Endothelial cell of umbilical vein (primary cell): Measurements from ENCODE around the gene ERVW-1. TPM values are rescaled to one million over a fixed set of nuclear protein-coding genes. Genes with fewer than 3 reads are reported as not detected.

ENCODE experiments used
- BruUV-seq: library from RNA; stranded (reverse); fragments of 400-500 nt; replicated peaks from 2 replicates; lab custom pipeline; 2021; lab: Mats Ljungman, UMichigan
- CTCF ChIA-PET: fragments of 300-600, 350-600 bp; sonication (Branson Sonifier 250); formaldehyde crosslinking; loops from one replicate; lab custom pipeline; 2021; ENCODE audit warnings: antibody characterized with exemption, inconsistent platforms; lab: Charles Lee
- POLR2A ChIA-PET: fragments of 300-600, 350-600 bp; sonication (Branson Sonifier 250); formaldehyde crosslinking; loops from one replicate; lab custom pipeline; 2021; ENCODE audit warnings: antibody characterized with exemption, inconsistent platforms; lab: Charles Lee
- DNase-seq: peaks from one replicate; pipeline ENCODE4 v3.0.0-alpha.2; 2011; ENCODE audit warnings: low read depth, low spot score
- FAIRE-seq: peaks from 2 replicates; lab custom pipeline; 2011; peaks lifted over from hg19 to GRCh38; lab: Jason Lieb, UNC
- H2AFZ ChIP-seq: 2 replicates; pipeline ENCODE4 v1.6.0; 2012; ENCODE audit warnings: low read depth, low read length, control low read depth, inconsistent platforms
- H3K27ac ChIP-seq: 2 replicates; pipeline ENCODE4 v1.5.1; 2011; ENCODE audit warnings: low read depth, mild to moderate bottlenecking, control low read depth, low read length, moderate library complexity; ENCODE audit not compliant: insufficient read depth
- H3K27me3 ChIP-seq, 2 experiments: 2 replicates each; pipeline versions ENCODE4 v1.6.0 to v1.6.1; 2011; ENCODE audit warnings: low read length in 2 of 2, mixed read lengths in 1 of 2; ENCODE audit not compliant: control insufficient read depth in 2 of 2, insufficient read depth in 2 of 2
- H3K36me3 ChIP-seq, 2 experiments: 2 replicates in 1 of 2; 3 replicates in 1 of 2; pipeline ENCODE4 v1.5.1; 2011; ENCODE audit warnings: low read length in 2 of 2, mild to moderate bottlenecking in 1 of 2, moderate library complexity in 1 of 2; ENCODE audit not compliant: control insufficient read depth in 2 of 2, insufficient read depth in 2 of 2; ENCODE audit errors: extremely low read depth in 1 of 2
- H3K4me1 ChIP-seq: 3 replicates; pipeline ENCODE4 v1.5.1; 2011; ENCODE audit warnings: mild to moderate bottlenecking, low read length; ENCODE audit not compliant: control insufficient read depth, insufficient read depth; ENCODE audit errors: extremely low read depth
- H3K4me2 ChIP-seq: 2 replicates; pipeline ENCODE4 v1.6.1; 2011; ENCODE audit warnings: low read length, control low read depth, mixed read lengths; ENCODE audit not compliant: insufficient read depth
- H3K4me3 ChIP-seq, 3 experiments: fragments of 200-600 bp in 1 of 3; sonication (generic), shearing (Covaris generic) in 1 of 3; replicated peaks in 1 of 3; 2 replicates each; pipeline ENCODE4 v1.5.1; 2011 to 2016; ENCODE audit warnings: control low read depth in 3 of 3, low read length in 3 of 3, mild to moderate bottlenecking in 2 of 3, inconsistent platforms in 1 of 3, low read depth in 1 of 3, moderate library complexity in 1 of 3; ENCODE audit not compliant: insufficient read depth in 1 of 3
- H3K79me2 ChIP-seq: 2 replicates; pipeline ENCODE4 v1.6.0; 2012; ENCODE audit warnings: low read length, inconsistent platforms; ENCODE audit not compliant: control insufficient read depth, insufficient read depth
- H3K9ac ChIP-seq: replicated peaks from 2 replicates; pipeline ENCODE3; 2011; ENCODE audit warnings: low read length, control low read depth; ENCODE audit not compliant: insufficient read depth; ENCODE audit errors: extremely low read depth
- H3K9me1 ChIP-seq: replicated peaks from 3 replicates; pipeline ENCODE4 v1.6.0; 2011; ENCODE audit warnings: mild to moderate bottlenecking, low read length; ENCODE audit not compliant: control insufficient read depth, insufficient read depth; ENCODE audit errors: extremely low read depth
- H3K9me3 ChIP-seq: replicated peaks from 2 replicates; pipeline ENCODE4 v1.5.1; 2012; ENCODE audit warnings: low read length, inconsistent platforms; ENCODE audit not compliant: control insufficient read depth, insufficient read depth
- H4K20me1 ChIP-seq: replicated peaks from 2 replicates; pipeline ENCODE3; 2011; ENCODE audit warnings: mild to moderate bottlenecking, low read length; ENCODE audit not compliant: control insufficient read depth, insufficient read depth; ENCODE audit errors: extremely low read depth
- CTCF ChIP-seq, 2 donors: IDR thresholded peaks; 1 replicate in 1 of 2; 2 replicates in 1 of 2; pipeline ENCODE4 v1.5.1; 2011; ENCODE audit warnings: low read length in 2 of 2, mild to moderate bottlenecking in 2 of 2, moderate library complexity in 2 of 2, control low read depth in 1 of 2, inconsistent platforms in 1 of 2, low read depth in 1 of 2; ENCODE audit not compliant: insufficient read depth in 1 of 2; ENCODE audit errors: extremely low read depth in 1 of 2
- MAX ChIP-seq: IDR thresholded peaks from 2 replicates; pipeline ENCODE4 v1.6.1; 2011; ENCODE audit not compliant: insufficient read depth, insufficient read length
- dilution Hi-C: fragments of 300-500 bp; cut with MboI; formaldehyde crosslinking; loops from one replicate; pipeline ENCODE4 v1.15.0; 2019; ENCODE audit warnings: low sequenced_read_pairs; ENCODE audit not compliant: extremely low pct_ligation_motif_present
- intact Hi-C: fragments of 100-400 bp; cut with micrococcal nuclease; formaldehyde crosslinking; loops from one replicate; pipeline ENCODE4 v1.10.0; 2022
- polyA plus RNA-seq, 4 experiments: library from polyadenylated mRNA; depleted of rRNA in 3 of 4; stranded (reverse) in 3 of 4; unstranded in 1 of 4; fragments of >200 nt; gene quantifications; 2 replicates each; pipeline versions ENCODE4 v1.2.1 to v1.2.3, GENCODE V29; 2011 to 2012; ENCODE audit warnings: missing spikeins in 1 of 4
- total RNA-seq: library from RNA; stranded (reverse); gene quantifications from 2 replicates; pipeline ENCODE4 v1.2.3, GENCODE V29; 2021

Gene ERVW-1
- total and polyA plus RNA-seq, 2 donors (not counting 3 experiments of a cell fraction or from before 2014, with no cell fraction given), result not detected

- Histone ChIP-seq H3K36me3 (peaks cover 0 to 9% of the 10 kb centered on the region in 2 experiments), H3K4me3 (peak overlapping the region; percentile 92 to 98 (median 95)), H3K4me1 (peaks cover 10% of the 10 kb centered on the region), H3K79me2 (peaks cover 12% of the 10 kb centered on the region), H3K9me3 (no peaks in the 10 kb centered on the region), H3K27ac (peak overlapping the region; percentile 85), H3K9ac (peak overlapping the region; percentile 96), H3K27me3 (no peaks in the 10 kb centered on the region), H2AFZ (peak overlapping the region; percentile 95), H3K4me2 (peak overlapping the region; percentile 99), H4K20me1 (no peaks in the 10 kb centered on the region), H3K9me1 (no peaks in the 10 kb centered on the region)
- intact Hi-C loops, result loop anchor here (1.0 to 10.0 kb wide), 4 partner anchors 13 to 813 kb away; partner anchors contain the start of genes AKAP9, PEX1 and RBM48
- TSS peak; percentile 37 for BruUV-seq
- FAIRE-seq, result peak; percentile 87
- ChIA-PET POLR2A (no interaction called here), CTCF (interaction anchor here (1.0 to 3.9 kb wide), 20 partner anchors 11 to 1993 kb away, joined by 3 to 94 read pairs (median 8); partner anchors contain the start of genes ANKIB1, CYP51A1, KRIT1 and LRRD1)
- DNase-seq, result peak; percentile 88
- TF ChIP-seq CTCF (IDR thresholded peaks at IDR 0.05; ENCODE audit: extremely low read depth in 1 of 2, insufficient read depth in 1 of 2, low read depth in 1 of 2, low read length in 2 of 2) (peak in 1 of 2 donors; percentile 31), MAX (no peak)
- dilution Hi-C loops, result no loop called here
Measured at GRCh38 chr7:92448205-92448747, 29.5 kb downstream of the ERVW-1 start.
